ENCODE data around the gene ESCO1. TPM values are rescaled to one million over a fixed set of nuclear protein-coding genes. Genes with fewer than 3 reads are reported as not detected.

ESCO1 gene
- total RNA-seq, 1 experiment from 2014 or later: 36.7 TPM

- peaks cover 2 to 18% (median 7%) of the 10 kb centered on the region in 3 experiments; a peak in 5 of 7 replicates for H3K36me3 Mint-ChIP-seq (ENCODE audit: insufficient read depth in 1 of 3, low read depth in 3 of 3)
- Histone ChIP-seq H3K27ac (ENCODE audit: insufficient read length, low read depth, low read length) (no peak overlapping the region), H3K4me1 (ENCODE audit: insufficient read depth, low read length) (no peaks in the 10 kb centered on the region), H2AFZ (ENCODE audit: low read length) (no peak overlapping the region), H3K18ac (ENCODE audit: insufficient read length, low read depth, low read length) (no peak overlapping the region), H4K20me1 (ENCODE audit: control insufficient read depth, insufficient read depth, insufficient read length) (no peaks in the 10 kb centered on the region), H3K56ac (ENCODE audit: insufficient read length, low read depth, low read length) (no peak overlapping the region), H2BK120ac (ENCODE audit: low read depth, low read length, poor library complexity, severe bottlenecking) (no peak overlapping the region), H2BK12ac (ENCODE audit: insufficient read length, low read depth, low read length) (no peak overlapping the region), H3K4ac (ENCODE audit: low read depth, low read length) (no peak overlapping the region), H3K23ac (ENCODE audit: insufficient read length, low read depth, low read length) (no peak overlapping the region), H4K5ac (ENCODE audit: insufficient read length, low read depth, low read length) (no peak overlapping the region), H3K79me2 (ENCODE audit: insufficient read depth, low read length) (peaks cover 7% of the 10 kb centered on the region; the same call in 1 of the 2 replicates), H2BK5ac (ENCODE audit: insufficient read length, low read length) (no peak overlapping the region), H2BK20ac (ENCODE audit: low read depth, low read length, poor library complexity, severe bottlenecking) (no peak overlapping the region), H3K9ac (ENCODE audit: extremely low read depth, insufficient read length, low read length) (no peak overlapping the region), H2AK5ac (ENCODE audit: insufficient read length, low read length) (no peak overlapping the region), H3K23me2 (ENCODE audit: insufficient read length, low read depth, low read length, poor library complexity, severe bottlenecking) (no peaks in the 10 kb centered on the region), H3T11ph (ENCODE audit: low read length) (no peak overlapping the region), H3K79me1 (ENCODE audit: insufficient read depth, low read depth, low read length, poor library complexity, severe bottlenecking) (peaks cover 3% of the 10 kb centered on the region), H4K8ac (replicated peaks; ENCODE audit: insufficient read length, low read depth, low read length) (no peak overlapping the region), H3K4me2 (ENCODE audit: insufficient read depth, insufficient read length, low read length) (no peak overlapping the region), H2BK15ac (ENCODE audit: low read depth, low read length) (no peak overlapping the region), H4K91ac (ENCODE audit: insufficient read length, low read depth, low read length) (no peak overlapping the region), H3K14ac (ENCODE audit: insufficient read depth, low read length) (no peak overlapping the region), H3K27me3 (ENCODE audit: insufficient read depth, low read length) (no peaks in the 10 kb centered on the region), H3K9me3 (ENCODE audit: control insufficient read depth, low read depth, low read length) (no peaks in the 10 kb centered on the region)
- no peaks in the 10 kb centered on the region; a peak in 1 of 5 replicates for H3K9me3 Mint-ChIP-seq
- no CpG with 5 or more reads among the region's 5 CpGs for WGBS (ENCODE audit: extremely low coverage, insufficient read length, low lambda C conversion rate)
- peak overlapping the region in 2 of 3 experiments; percentile 28 to 64; a peak in 1 of 7 replicates for H3K27ac Mint-ChIP-seq
- H3K4me3 Mint-ChIP-seq: no peak overlapping the region
- DNase-seq: no peak
- no peak for TF ChIP-seq CTCF (conservative IDR thresholded peaks at IDR 0.05)
- no peaks in the 10 kb centered on the region for H3K27me3 Mint-ChIP-seq (ENCODE audit: low read depth)
- H3K4me1 Mint-ChIP-seq: no peaks in the 10 kb centered on the region
Observed at GRCh38 chr18:21584391-21584790, 16.1 kb downstream of the ESCO1 start.

Measured in H9 (cell line).